NCI-H774 (cell line): ENCODE results near the gene PARP16.
A peak's percentile ranks its signal among the peaks of the same experiment; 100 is the strongest.

ENCODE experiments used
- DNase-seq: peaks from one replicate; lab custom pipeline; 2025; lab: John Stamatoyannopoulos, UW

PARP16 gene, protein sequence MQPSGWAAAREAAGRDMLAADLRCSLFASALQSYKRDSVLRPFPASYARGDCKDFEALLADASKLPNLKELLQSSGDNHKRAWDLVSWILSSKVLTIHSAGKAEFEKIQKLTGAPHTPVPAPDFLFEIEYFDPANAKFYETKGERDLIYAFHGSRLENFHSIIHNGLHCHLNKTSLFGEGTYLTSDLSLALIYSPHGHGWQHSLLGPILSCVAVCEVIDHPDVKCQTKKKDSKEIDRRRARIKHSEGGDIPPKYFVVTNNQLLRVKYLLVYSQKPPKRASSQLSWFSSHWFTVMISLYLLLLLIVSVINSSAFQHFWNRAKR

DNA sequence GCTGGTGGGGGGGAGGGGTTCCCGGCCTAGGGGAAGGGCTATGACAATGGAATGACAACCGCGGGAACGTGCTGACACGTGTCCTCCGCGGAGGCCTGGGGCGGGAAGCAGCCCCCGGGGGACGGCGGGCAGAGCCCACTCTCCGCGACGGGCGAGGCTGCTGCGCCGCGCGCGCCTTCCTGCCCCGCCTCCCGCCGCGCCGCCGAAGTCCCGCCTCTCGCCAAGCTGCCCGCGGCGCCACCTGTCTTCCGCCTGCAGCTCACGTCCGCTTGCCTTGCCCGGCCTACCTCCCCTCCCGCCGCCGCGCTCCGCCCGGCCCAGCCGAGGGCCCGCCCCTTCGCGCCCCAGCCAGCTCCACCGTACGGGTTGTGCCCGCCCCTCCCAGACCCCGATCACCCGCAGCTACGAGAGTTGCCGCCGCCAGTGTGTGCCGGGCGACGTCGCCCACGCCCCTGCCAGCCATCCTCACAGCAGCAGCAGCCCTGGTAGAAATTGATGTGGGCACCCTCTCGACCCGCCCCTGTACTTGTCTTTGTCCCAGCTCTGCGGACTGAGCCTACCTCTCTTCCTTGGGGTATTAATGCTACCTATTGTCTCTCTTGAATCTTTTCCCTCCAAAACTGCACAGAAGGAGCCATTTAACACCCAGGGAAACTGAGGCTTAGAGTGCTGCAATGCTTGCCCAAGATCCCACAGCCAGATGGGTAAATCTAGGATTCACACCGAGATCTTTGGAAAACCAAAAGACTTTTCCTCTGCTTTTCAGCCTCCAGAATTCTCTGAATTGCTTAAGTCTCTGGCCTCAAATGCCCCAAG, at the start of gene PARP16:
Gene PARP16, minus strand, starts transcription at position 180 of the 816 bp plus-strand sequence. CDS start 457 bp downstream, outside the sequence.
- peak; percentile 92 for DNase-seq

DNA sequence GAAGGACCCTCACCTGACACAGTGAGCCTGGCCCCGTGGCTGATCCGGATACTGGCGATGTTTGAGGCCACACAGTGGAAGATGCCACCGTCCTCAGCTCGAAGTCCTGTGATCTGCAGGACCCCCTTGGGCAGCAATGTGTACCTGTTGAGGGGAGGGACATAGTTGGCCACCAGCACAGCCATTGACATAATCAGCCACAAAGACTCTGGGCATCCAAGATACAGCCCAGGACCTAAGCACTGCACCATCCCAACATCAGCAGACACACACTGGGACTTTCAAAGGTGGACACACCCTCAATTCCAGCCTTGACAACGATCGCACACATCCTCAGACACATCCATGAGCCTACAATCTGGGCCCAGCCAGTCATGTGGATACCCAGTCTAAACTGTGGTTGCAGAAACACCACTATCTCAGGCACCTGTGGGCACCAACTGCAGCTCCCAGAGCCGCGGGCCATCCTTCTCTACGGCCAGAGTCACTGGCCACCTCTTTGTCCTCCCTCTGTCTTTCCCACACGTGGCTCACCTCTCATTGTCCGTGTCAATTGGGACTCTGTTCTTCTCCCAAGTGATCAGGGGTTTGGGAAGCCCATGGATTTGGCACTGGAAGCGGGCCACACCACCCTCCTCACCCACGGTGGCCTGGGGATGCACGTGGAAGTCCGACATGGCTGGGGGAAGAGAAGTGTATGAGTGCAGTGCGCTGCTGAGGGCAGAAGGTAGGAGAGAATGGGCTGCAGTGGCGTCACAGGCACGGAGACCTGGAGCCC, 48.8 kb upstream of the PARP16 start:
- no peak for DNase-seq

DNA sequence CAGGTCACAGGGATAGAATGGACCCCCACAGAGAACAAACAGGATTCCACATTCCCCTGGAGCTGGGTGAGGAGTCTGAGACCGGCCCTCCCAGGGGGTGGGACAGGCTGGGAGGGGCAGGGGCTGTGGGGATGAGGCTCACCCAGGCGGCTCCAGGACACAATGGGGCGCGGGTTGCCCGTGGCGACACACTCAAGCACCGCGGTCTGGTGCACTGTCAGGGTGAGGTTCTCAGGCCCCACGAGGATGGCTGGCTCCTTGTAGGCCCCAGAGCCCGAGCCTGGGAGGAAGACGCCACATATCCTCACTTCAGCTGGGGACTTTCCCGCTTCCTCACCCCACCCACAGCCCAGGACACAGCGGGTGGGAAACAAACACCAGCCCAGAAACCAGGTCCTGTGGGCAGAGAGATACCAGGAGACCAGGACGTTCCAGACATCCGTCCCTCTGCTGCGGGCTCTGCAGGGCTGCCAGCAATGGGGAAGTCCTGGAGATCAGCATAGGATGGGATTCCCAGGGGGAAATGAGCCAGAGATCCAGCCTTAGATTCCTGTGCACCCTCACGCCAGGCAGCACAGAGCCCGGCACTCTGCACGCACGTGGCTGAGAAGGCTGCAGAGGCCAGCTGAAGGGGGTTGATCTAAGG, 48.0 kb upstream of the PARP16 start:
- DNase-seq = no peak

DNA sequence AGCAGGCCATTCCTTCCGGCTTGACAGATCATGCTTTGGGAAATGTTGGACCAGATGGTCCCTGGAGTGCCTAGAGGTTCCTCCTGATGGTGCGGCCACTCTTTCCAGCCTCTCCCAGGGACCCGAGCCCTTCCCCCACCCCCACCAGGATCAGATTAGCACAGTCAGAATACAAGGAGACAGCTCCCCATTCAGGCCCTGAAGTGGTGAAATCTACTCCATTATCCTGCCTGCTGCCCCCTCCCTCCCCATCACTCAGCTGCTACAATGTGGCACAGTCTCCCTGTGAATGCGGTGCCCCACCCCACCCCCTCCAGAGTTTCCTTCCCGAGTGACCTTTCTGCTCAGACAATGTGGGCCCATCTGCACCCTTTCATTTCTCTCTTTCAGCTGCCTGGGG, 47.2 kb upstream of the PARP16 start:
- DNase-seq = no peak

DNA sequence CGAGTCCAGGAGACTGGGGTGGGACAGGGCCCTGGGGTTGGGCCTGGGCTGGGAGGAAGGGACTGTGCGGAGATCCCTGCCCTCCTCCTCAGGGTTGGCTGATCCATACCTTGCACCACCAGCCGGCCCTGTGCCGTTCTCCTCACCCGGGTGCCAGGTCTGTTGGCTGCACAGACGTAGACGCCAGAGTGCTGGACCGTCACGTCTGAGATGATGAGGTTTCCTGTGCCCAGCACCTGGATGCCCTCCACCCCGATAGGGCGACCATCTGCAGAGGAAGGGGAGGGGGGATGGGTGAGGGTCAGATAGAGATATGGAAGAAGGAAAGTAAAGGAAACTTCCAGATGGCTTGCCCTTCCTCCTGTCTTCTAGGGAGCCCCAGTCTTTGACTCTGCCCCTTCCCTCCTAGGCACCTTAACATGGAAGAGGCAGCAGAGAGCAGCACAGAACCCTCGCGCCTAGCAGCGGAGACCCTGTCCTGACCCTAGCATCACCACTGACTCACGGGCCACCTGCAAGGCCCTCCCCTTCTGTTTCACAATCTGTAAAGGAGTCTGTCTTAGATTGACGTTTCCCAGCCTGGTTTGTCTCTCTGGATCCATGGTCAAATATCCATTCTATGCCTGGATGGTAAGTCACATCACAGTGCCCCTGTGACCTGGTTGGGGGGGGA, 46.6 kb upstream of the PARP16 start:
- no peak for DNase-seq

DNA sequence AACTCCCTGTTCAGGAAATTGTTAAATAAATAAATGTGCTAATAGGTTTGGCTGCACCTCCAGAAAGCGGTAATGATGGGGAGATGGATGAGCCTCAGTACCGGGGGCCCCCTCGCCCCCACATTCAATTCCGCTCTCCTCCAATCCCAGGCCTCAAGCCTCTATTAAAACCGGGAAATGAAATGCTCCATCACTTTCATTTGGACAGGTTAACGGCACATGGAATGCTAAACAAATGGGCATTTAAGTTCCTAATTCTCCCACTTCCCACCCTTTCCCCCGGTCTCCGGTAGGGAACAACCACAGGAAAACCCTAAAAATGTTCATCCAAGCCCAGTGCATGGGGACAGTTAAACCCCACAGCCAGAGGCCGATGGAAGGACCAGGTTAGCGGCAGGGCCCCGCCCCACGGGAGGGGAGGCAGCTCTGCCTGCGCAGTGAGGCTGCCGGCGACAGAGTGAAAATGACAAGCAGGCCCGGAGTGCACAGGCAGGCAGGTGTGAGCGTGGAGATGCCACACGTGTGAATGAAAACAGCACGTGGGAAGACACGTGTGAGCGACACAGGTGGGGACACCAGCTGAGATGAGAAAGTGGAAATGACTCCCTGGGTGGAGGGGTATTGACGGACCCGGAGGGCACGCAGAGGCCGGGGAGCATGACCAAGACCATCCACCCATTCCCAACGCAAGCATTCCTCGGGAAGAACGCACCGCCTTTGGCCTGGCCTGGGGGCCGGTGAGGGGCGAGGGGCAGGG, 45.9 kb upstream of the PARP16 start:
- DNase-seq = no peak

DNA sequence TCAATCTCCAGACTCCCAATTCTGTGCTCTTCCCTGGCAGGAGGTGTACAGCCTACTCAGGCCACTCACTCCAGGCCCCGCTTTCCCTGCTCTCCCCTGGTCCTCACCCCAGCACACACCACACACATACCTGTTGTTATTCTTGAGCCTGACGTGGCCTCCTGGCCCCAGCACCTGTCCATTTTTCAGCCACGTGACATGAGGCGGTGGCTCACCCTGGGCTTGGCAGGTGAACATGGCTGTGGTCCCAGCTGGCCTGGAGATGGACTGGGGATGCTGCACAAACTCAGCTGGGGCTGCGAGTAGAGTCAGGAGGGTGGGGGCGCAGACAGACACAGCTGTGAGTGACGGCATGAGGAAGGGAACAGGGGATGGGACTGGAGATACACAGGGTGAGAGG, 45.1 kb upstream of the PARP16 start:
- peak; percentile 35 for DNase-seq

DNA sequence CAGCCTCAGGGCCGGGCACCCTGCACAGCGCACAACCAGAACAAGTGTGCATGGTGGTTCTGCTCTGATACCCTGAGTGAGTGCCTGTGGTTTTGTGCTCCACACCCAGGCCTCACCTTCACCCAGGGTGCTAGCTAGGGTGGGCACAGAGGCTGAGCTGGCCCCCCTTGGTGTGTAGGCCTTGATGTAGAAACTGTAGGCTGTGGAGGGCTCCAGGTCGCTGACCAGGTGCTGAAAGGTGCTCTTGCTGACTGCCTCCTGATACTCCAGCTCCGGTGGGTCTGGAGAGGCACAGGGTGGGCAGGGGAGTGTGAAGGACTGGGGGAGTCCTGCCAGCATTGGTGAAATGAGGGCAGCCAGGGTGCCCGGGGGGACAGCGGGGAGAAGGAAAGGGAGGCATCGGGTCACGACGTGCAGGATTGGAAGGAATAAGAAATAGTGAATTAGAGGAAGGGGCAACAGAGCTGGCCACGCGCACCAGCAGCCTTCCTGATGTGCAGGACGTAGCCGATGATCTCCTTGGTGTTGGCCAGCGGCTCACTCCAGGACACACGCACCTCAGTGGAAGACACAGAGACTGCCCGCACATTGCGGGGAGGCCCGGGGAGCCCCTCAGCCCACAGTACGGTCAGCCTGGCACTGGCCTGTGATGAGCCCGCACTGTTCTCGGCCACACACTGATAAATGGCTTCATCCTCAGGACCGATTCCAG, 44.4 kb upstream of the PARP16 start:
- no peak for DNase-seq

DNA sequence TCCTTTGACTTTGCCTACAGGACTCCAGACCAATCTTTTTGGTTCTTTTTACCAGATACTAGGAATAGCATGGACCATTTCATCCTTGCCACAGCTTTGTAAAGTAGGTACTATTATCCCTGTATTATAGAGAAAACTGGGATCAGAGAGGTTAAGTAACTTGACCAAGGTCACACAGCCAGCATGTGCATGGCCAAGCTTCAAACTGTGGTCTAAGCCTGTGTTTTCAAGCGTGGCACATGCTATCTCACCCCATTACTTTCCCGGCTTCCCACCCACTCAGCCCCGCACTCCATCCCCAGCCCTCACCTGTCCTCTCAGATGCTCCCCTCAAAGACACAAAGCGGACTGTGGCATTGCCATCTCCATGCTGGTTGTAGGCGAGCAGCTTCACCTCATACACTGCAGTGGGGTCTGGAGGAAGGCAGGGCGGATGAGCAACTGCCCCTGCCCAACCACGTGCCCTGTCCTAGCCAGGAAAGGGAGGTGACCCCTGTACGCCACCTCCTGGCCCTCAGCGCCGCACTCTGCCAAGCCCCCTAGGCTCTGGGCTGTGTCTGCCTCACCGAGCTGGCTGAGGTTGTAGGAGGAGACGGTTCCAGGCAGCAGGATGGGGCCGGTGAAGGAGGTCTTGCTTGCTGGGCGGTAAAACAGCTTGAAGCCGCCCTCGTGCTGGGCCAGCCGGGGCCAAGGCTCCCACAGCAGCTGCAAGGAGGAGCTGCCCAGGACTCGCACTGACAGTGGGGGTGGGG, 43.5 kb upstream of the PARP16 start:
- no peak for DNase-seq

DNA sequence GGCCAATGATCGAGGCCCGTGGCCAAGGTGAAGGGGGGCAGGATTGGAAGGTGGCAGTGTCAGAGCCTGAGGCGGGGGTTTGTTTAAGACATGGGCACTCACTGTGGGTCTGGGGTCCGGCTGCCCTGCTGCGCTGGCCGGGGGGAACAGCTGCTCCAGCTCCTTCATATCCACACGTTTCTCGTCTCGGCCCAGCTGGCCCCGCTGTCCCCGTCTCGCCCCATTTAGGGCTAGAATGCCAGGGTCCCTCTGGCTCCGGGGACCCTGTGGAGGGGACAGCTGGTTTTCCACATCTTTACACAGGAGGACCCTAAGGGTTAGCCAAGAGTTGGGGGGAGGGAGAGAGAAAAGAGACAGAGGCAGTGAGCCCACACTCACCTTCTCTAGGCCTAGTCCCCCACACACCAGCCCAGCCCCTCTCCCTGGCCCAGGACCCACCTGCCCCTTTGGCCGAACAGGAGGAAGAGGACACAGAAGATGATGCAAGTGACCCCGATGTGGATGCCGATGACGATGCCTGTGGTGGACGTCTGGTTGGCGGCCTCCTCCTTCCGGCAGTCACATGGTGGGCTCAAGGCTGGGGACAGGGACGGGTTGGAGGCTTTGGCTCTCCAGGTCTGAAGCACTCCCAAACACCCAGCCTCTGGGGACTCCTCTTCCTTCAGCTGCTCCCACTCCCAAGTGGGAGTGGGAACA, 42.8 kb upstream of the PARP16 start:
- DNase-seq = no peak

DNA sequence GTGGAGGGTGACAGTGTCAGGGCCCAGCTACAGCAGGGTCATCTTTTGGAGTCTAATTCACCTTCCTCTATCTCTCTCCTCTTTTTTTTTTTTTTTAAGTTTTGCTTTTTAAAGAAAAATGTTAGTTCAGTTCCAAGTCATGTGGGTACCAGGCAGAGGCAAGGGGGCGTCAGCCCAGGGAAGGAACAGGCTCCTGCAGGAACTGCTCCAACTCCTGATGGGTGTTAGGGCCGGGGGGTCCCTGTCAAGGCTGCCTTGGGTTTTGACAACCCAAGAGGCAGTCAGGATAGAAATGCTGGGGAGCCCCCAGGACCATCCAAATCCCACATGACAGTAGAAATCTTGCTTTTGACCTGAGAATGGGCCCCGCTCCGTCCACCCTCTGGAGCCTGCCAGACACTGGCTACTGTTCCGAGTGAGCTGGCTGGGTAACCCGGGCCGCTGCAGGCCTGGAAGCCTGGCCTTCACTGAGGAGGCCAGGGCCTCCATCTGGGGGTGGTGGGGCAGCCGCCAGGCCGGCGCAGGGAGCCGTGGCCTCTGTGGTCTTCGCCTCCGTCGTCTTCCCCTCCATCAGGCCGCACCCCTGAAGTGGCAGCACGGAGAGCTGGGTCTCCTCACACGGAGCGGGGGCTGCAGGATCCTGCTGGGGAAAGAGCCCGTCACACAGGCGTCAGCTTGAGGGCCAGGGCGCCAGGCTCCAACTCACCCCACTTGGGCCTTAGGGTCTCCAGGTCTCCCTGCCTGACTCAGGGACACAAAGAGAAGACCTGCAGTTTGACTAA, 42.0 kb upstream of the PARP16 start:
- no peak for DNase-seq

DNA sequence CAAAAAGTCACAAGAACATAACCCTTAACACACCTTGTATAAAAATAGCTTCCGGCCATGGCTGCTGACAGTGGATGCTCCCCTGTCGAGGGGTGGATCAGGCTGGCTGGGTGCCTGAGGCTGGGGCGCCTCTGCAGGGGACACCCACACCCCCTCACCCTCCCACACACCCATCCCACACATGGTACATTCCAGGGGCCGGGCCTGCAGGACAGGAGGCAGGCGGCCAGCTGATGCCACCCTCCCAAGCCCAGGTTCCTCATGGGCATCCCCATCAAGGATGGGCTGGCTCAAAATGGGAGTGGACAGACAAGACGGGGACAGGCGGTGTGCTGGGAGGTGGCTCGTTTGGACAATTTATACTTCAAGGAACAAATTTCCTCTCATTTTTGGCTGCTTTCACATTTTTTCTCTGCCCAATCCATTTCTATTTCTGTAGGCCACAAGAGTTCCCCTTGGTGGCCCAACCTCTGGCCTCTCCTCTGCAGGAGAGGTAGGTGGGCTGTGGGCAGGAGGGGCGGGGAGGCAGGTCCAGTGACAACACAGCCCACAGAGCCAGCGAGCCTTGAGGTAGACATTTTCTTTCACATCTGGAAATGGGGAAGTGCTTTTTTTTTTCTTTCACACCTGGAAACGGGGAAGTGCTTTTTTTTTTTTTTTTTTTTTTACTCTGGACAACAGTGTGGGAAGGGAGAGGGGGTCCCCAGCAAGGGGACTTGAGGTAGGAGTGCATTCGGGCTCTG, 41.1 kb upstream of the PARP16 start:
- DNase-seq = no peak

DNA sequence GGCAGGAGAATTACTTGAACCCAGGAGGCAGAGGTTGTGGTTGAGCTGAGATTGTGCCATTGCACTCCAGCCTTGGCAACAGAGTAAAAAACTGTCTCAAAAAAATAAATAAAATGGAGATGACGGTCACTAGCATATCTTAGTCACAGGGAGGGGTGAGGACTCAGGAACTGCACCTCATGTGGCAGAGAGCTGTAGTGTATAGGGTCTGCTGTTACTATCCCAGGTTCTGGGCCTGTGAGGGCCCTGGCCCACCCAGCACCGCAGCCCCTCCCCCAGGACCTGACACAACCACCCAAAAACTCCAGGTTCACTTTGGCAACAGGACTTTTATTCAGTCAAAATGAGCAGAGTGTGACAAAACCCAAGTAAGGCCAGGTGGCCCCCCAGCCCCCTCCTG, 40.1 kb upstream of the PARP16 start:
- no peak for DNase-seq

DNA sequence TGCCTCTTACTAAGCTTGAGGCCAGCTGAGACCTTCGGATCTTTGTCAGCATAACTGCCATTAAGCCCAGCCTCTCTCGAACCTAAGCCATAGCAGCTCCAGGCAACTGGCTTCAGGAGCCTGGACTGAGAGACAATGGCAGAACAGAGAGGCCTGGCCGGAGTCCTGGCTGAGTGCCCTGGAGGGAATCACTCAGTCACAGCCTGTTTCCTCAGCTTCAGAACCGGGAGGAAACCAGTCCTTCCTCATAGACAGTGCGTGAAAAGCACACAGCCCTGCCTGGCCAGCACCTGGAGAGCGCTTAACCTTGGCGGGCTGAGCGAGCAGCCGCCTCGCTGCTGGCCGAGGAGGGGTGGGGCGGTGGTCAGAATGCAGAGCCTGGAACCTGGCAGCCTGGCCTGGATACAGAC, 39.4 kb upstream of the PARP16 start:
- DNase-seq = peak; percentile 20

DNA sequence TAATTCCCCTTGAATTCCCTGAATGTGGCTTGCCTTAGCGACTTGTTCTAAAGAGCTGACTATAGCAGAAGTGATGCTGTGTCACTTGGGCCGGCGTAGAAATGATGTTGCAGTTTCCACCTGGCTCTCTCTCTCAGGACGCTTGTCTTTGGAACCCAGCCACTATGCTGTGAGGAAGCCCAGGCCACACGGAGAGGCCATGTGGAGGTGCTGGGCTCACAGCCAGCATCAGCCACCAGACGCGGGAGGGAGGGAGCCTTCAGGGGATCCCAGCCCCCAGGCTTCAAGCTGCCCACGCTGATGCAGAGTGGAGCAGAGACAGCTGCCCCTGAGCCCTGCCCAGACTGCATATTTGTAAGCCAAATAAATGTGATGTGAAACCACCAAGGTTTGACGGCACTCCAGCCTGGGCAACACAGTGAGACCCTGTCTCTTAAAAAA, 36.4 kb upstream of the PARP16 start:
- peak; percentile 35 for DNase-seq

DNA sequence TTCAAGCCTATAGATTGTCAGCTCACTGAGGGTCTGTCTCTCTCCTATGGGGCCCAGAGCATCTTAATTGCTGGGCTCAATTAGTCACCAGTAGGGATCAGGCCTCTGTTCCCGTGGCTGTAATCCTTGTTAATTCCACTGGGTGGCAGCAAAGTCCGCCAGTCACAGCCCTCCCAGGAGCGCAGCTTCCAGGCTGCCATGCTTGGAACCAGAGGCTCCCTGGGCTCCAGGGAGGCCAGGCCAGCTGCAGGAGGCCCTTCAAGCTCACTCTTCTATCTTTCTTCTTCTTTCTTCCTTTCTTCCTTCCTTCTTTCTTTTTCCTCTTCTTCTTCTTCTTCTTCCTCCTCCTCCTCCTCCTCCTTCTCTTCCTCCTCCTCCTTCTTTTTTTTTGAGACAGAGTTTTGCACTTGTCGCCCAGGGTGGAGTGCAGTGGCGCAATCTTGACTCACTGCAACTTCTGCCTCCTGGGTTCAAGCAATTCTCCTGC, 32.2 kb upstream of the PARP16 start:
- peak; percentile 60 for DNase-seq

DNA sequence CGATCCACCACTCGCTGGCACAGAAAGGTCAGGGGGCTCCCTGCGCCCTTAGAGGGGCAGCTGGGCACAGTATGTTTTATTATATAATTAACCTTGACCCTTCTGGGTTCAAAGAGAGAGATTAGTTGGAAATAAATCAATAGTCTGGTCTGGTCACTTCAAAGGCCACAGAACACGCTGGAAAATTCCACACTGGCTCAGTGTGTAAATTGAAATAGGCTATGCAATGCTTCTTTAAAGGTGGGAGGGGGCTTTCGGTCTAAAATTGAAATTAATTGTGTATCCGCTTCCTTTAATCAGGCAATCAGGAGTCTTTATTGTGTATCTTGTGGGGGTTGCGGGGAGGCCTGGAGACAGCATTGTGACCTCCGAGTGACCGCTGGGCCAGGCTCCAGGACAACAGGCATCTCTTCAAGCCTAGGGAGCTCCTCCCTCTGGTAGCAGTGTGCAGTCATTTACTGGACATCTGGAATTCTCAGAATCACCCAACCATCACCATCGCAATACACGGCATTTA, 25.8 kb upstream of the PARP16 start:
- DNase-seq = no peak
